GM18498 (cell line): ENCODE measurements around the gene PLPPR1.

Experiments
- ATAC-seq: cut with Tn5 transposase; IDR thresholded peaks from one replicate; pipeline ENCODE4 v1.9.1; 2021; ENCODE audit warnings: mild to moderate bottlenecking, moderate library complexity; ENCODE audit not compliant: unreplicated experiment

The PLPPR1 gene

GRCh38 chr9:101333926-101334702 lies 305.6 kb downstream of the PLPPR1 start:
- no peak for ATAC-seq

DNA sequence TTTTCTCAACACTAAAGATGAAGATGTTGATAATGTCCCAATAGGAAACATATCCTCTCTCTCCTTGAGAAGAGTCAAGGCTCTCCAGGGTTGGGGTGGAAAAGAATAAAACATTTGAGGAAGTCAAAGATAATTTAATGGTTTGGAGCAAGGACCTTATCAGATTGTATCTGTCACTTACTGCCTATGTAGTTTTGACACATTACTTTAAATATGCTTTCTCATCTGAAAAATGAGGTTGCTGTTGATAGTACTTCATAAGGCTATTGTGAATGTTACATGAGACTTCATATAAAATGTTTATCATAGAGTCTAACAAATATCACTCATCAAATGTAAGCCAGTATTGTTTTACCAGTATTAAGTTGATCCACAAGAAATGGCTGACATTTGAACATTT lies 307.6 kb downstream of the PLPPR1 start:
- no peak for ATAC-seq

GRCh38 chr9:101337237-101337636 lies 308.7 kb downstream of the PLPPR1 start:
- ATAC-seq: no peak

DNA sequence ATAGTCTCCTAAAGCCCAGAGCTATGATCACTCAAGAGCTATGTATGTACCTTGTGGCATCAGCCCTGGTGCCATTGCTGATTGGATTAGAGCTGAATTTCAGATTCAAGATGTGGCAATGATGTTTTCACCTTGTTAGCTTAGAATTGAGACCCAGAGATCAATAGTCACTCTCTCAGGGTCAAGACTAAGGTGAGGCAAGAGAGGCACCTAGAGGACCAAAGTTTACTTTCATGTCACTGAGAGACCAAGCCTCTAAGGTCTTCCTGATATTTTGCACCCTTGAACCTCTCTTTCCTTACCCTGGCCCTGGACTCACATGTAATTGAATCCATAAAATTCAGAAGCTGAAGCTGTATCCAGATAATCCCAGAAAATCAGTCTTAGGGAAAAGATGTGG lies 313.4 kb downstream of the PLPPR1 start:
- ATAC-seq: no peak

GRCh38 chr9:101342595-101342994 lies 314.1 kb downstream of the PLPPR1 start:
- no peak for ATAC-seq

DNA sequence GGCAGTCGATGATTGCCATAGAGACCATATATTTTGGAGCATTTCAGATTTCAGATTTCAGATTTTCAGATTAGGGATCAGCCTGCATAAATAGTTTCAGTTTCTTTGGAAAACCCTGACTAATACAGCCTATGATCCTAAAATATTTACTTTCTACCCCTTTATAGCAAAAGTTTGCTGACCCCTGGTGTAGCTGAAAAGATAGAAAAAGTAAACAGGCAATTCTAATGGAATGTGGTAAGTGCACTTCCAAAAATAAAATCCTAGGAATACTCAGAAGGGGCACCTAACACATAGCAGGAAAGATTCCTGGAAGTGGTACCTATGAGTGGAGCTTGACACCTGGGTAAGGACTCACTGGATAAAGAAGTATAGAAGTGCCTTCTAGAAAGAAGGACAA lies 321.8 kb downstream of the PLPPR1 start:
- no peak for ATAC-seq

- ATAC-seq: no peak
These were observed 324.5 kb downstream of the PLPPR1 start for GRCh38 chr9:101352892-101353463.

DNA sequence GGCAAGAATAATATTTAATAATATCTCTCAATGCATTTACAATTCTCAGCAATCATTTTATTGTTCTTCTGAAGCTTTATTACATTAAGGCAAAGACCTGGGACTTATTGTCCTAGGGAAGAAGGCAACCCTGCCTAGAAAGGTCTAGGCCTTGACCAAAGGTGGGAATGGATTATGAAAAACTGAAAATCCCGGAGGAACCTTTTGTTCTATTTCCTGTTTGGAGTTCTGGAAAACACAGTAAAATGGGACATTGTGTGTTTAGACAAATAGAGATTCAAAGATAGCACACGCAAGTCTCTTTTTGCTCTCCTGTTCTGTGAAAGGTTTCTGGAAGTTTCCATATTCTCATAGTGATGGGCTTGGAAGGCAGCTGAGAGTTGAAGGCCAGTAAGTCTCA lies 325.2 kb downstream of the PLPPR1 start:
- no peak for ATAC-seq

DNA sequence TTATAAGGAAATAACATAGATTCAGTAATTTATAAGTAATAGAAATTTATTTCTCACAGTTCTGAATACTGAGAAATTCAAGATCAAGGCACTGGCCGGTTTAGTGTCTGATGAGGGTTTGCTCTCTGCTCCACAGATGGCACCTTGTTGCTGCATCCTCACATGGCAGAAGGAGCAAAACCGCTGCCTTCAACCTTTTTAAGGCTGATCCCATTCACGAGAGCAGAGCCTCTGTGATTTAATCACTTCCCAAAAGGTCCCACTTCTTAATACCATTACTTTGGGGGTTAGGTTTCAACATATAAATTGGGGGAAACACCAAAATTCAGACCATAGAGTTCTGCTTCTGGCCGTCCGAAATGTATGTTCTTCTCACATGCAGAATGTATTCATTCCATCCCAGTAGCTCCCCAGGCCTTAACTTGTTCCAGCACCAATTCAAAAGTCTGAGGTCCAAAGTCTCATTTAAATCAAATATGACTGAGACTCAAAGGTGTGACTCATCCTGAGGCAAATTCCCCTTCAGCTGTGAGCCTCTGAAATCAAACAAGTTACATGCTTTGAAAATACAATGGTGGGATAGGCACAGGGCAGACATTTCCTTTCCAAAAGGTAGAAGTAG lies 325.7 kb downstream of the PLPPR1 start:
- no peak for ATAC-seq

GRCh38 chr9:101354765-101355708 lies 326.5 kb downstream of the PLPPR1 start:
- no peak for ATAC-seq

DNA sequence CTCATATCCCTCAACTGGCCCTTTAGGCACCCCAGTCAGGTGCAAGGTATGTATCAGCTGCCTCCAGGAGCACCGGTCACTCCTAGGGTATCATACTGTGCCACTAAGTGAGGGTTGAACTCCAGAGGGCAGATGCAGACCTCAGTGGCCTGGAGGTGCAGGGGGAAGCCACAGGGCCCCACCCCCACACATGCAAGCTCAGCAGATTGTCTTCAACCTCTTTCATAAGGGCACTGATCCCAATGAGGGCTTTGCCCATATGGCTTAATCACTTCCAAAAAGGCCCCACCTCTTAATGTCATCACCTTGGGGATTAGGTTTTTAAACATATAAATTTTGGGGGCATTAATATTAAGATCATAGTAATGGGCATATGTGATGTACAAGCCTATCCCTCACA lies 328.1 kb downstream of the PLPPR1 start:
- no peak for ATAC-seq

- ATAC-seq: no peak
These were observed 331.2 kb downstream of the PLPPR1 start for GRCh38 chr9:101359679-101360078.

DNA sequence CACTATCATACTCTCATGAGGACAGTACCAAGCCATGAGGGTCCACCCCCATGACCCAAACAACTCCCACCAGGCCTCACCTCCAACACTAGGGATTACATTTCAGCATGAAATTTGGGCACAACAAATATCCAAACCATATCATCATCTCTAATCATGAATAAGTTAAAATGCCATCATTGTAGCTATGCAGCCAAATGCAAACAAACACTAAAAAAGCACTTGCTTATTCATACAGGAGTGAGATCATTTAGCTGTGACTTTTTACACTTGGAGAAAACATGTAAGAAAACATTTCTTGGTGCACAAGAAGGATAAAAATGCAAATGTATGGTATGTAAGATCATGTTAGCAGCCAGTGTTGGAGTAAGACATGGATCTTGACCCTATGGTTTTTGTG lies 332.1 kb downstream of the PLPPR1 start:
- no peak for ATAC-seq

DNA sequence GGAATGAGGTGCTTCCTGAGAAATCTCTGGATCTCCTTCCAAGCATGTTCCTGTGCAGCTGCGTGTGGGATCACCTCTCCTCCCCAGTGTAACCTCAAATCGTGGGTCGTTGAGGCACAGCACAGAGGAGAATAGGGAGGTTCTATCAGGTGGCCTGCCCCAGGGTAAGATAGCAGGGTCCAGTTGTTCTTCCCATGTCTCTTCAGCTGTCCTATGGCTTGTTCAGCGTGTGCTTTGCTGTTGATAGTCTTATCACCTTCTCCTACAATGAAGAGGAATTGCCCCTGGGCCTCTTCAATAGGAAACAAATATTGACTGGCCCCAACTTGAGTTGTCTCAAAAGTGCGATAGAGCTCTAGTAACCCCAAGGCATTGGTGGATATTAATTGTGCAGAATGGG lies 333.9 kb downstream of the PLPPR1 start:
- no peak for ATAC-seq

DNA sequence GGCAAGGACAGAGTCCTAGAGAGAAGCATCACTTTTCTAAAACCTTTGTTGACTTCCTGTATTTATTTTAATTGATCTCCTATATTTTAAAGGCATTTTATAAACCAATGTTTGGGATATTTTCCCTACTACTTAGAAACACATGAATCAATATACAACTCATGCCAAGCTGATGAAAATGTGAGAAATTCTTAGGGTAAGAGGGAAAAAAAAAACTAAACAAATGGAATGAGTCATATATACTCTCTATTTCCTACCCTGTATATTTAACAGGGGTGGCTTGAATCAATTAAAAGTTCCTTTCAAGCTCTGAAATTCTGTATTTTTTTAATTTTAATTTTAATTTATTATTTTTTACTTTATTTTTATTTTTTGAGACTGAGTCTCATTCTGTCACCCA lies 336.7 kb downstream of the PLPPR1 start:
- no peak for ATAC-seq

DNA sequence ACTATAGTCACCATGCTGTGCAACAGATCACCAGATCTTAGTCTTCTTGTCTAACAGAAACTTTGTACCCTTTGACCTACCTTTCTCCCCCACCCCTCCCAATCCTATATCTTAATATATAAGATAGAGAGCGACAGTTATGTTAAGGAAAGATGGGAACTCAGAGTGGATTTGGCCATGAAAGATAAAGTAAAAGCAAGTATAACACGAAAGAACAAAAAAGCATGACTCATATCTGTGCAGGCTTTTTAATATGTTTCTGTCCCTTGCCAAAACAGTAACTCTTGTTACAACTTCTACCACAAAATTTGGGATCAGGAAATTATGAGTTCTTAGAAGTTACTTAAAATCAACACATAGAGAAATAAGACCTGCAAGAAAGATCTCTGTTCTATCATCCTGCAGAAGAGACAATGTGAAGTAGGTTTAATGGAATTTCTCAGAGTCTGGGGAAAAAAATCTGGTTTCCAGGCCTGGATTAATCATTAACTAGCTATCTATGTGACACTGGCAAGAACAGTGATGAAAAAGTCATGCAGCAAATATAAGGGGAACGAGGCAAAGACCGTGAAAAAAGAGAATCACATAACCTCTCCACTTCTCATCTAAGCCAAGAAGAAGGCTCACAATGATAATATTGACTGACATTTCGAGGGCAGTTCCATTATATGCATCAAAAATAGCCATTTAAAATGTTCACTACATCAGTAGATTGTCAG lies 337.7 kb downstream of the PLPPR1 start:
- ATAC-seq: no peak

DNA sequence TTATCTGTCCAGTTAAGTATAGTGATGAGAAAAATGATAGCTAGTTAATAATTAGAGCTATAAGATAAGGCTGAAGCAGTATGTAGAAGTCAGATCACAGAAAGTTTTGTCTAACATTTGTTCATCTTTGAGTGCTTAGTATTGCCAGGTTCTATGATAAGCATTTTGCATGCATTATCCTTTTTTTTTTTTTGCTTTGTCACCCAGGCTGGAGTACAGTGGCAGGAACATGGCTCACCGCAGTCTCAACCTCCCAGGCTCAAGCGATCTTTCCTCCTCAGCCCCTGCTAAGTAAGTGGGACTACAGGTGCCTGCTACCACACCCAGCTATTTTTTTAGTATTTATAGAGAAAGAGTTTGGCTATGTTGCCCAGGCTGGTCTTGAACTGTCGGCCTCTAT lies 338.8 kb downstream of the PLPPR1 start:
- no peak for ATAC-seq

DNA sequence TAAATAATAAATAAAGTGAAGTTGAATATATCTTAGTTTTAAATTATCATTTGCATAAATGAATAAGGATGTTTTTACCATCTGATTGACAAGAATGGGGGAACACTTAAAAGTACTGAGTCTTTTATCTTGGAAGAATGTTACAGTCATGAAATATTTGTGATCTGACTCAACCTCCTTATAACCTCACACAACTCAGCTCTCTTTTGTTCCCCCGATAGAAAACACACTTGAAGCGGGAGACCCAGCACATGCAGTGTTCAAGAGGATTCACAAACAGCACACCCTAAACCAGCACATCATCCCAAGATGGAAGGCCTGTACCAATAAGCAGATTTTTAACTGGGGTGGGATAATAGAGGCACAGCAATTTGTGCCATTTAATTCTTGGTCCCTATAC lies 340.8 kb downstream of the PLPPR1 start:
- no peak for ATAC-seq

- ATAC-seq: no peak
These were observed 341.5 kb downstream of the PLPPR1 start for GRCh38 chr9:101369884-101370531.

- ATAC-seq: no peak
These were observed 343.3 kb downstream of the PLPPR1 start for GRCh38 chr9:101371813-101372212.
